ENCODE data around the gene TMEM51. TPM values are rescaled to one million over a fixed set of nuclear protein-coding genes. Genes with fewer than 3 reads are reported as not detected.

Gene TMEM51
- total and polyA plus RNA-seq, 9 of the 15 experiments (the other 6 are each of a cell fraction or from before 2014, with no cell fraction given) = 0.06 to 1.4 (median 0.58) TPM

- TF ChIP-seq PRDM10 (IDR thresholded peaks at IDR 0.05; ENCODE audit: partially characterized antibody) (no peak), CBX8 (IDR thresholded peaks at IDR 0.05; ENCODE audit: borderline replicate concordance, extremely low read depth, low read depth, low read length, poor library complexity, severe bottlenecking) (no peak), MCM2 (IDR thresholded peaks at IDR 0.05; ENCODE audit: low read depth) (no peak), PKNOX1 (IDR thresholded peaks at IDR 0.05) (peak; percentile 96), JUND (IDR thresholded peaks at IDR 0.05; ENCODE audit: borderline replicate concordance, low read depth, low read length) (peak; percentile 91), JUND (tag; IDR thresholded peaks at IDR 0.05; ENCODE audit: borderline replicate concordance, low read depth, low read length) (peak; percentile 96), HNRNPLL (IDR thresholded peaks at IDR 0.05; ENCODE audit: low read depth, low read length, poor library complexity, severe bottlenecking) (no peak), ZNF121 (CRISPR knock-in tag; conservative IDR thresholded peaks at IDR 0.05) (no peak), NFATC3 (IDR thresholded peaks at IDR 0.05) (no peak), ZNF407 (IDR thresholded peaks at IDR 0.05; ENCODE audit: low read depth) (no peak), NONO (IDR thresholded peaks at IDR 0.05; ENCODE audit: low read depth in 2 of 2, low read length in 1 of 2) (no peak), JUNB (CRISPR knock-in tag; conservative IDR thresholded peaks at IDR 0.05) (peak; percentile 96), SUPT5H (IDR thresholded peaks at IDR 0.05) (no peak), ZNF717 (CRISPR knock-in tag; IDR thresholded peaks at IDR 0.05) (no peak), POLR2B (IDR thresholded peaks at IDR 0.05; ENCODE audit: low read depth, partially characterized antibody) (no peak)
Measured at GRCh38 chr1:15106608-15107007, 46.9 kb upstream of the TMEM51 start (continued).
